NCI-H146 treated with DMSO at 0.1 percent for 48 hours (cell line): ENCODE data around the gene TMEM88.

Experiments
- DNase-seq: peaks from one replicate; lab custom pipeline; 2025; ENCODE audit not compliant: unreplicated experiment; lab: John Stamatoyannopoulos, UW

TMEM88 gene

DNA sequence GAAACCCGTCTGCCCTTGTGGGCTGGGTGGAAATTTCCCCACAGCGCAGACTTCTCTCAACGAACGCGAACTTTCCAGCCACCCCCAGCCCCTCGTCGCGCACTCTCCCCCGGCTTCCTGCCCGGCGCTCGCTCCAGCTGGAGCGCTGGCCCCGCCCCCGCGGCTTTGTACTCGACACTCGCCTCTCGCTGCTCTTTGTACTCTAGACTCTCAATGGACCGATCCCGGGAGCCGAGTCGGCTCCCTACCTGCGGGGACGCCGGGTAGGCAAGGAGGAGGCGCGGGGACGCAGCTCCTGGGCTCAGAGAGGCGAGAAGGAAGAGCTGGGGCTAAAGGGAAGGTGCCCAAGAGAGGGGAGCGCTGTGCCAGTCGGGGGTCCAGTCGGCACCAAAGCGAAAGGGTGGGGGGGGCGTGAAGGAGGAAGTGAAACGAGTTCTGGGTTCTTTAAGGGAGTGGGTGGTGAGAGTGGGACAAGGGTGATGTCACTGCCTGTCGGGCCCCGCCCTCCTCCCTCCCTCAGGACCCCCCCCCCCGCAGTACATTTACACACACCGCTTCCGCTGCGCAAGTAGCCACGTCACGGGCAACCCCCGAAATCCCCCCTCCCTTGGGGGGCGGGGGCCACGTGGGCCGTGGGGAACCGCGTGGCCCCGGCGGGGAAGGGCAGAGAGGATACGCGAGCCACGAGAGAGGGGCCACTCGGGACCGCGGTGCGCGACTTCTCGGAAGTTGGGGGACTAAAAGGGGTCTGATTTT, 11.2 kb upstream of the TMEM88 start:
- peak; percentile 81 for DNase-seq

- DNase-seq, result peak; percentile 84
Measured at GRCh38 chr17:7844292-7845154, 10.3 kb upstream of the TMEM88 start.

DNA sequence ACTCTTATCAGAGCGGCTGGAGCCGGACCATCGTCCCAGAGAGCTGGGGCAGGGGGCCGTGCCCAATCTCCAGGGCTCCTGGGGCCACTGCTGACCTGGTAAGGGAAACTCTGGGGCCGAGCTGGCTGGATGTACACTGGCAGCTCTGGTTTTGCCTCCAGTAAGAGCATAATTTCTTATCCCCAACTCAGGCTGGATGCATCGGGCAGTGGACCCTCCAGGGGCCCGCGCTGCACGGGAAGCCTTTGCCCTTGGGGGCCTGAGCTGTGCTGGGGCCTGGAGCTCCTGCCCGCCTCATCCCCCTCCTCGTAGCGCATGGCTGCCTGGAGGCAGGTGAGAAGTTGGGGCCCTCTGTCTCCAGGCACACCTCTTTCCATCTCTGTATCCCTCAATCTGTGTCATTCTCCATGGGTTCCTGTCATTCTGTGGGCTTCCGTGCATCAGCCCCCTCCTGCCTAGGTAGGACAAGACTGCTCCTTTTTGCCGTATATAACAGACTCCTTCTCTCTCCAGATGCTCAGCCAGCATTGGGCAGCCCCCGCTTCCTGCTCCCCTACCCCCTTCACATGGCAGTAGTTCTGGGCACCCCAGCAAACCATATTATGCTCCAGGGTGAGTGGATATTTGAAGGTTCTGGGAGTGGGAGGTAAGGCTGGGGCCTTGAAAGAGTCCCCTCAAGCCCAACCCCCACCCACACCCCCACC, 9.4 kb upstream of the TMEM88 start:
- no peak for DNase-seq

GRCh38 chr17:7846063-7846735, 8.7 kb upstream of the TMEM88 start:
- DNase-seq, result no peak

DNA sequence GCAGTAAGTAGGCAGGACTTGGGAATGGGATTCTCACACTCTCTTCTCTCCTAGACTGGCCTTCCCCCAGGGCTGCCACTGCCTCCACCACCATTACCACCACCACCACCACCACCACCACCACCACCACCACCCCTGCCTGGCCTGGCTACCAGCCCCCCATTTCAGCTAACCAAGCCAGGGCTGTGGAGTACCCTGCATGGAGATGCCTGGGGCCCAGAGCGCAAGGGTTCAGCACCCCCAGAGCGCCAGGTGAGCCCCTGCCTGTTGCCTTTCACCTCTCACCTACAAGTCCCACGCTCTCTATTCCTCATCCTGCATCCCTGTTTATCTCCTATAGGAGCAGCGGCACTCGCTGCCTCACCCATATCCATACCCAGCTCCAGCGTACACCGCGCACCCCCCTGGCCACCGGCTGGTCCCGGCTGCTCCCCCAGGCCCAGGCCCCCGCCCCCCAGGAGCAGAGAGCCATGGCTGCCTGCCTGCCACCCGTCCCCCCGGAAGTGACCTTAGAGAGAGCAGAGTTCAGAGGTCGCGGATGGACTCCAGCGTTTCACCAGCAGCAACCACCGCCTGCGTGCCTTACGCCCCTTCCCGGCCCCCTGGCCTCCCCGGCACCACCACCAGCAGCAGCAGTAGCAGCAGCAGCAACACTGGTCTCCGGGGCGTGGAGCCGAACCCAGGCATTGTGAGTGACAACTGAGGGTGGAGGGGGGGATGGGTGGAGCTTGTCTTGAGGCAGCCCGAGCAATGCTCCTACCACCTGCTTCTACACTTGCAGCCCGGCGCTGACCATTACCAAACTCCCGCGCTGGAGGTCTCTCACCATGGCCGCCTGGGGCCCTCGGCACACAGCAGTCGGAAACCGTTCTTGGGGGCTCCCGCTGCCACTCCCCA, 7.9 kb upstream of the TMEM88 start:
- no peak for DNase-seq

DNA sequence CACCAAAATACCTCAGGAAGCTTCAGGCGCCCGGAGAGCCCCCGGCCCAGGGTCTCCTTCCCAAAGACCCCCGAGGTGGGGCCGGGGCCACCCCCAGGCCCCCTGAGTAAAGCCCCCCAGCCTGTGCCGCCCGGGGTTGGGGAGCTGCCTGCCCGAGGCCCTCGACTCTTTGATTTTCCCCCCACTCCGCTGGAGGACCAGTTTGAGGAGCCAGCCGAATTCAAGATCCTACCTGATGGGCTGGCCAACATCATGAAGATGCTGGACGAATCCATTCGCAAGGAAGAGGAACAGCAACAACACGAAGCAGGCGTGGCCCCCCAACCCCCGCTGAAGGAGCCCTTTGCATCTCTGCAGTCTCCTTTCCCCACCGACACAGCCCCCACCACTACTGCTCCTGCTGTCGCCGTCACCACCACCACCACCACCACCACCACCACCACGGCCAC, 6.7 kb upstream of the TMEM88 start:
- DNase-seq, result no peak

DNA sequence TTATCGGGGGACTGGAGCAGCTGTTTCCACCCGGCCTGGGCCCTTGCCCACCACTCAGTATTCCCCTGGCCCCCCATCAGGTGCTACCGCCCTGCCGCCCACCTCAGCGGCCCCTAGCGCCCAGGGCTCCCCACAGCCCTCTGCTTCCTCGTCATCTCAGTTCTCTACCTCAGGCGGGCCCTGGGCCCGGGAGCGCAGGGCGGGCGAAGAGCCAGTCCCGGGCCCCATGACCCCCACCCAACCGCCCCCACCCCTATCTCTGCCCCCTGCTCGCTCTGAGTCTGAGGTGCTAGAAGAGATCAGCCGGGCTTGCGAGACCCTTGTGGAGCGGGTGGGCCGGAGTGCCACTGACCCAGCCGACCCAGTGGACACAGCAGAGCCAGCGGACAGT, 6.1 kb upstream of the TMEM88 start:
- DNase-seq, result no peak

GRCh38 chr17:7849130-7849750, 5.6 kb upstream of the TMEM88 start:
- no peak for DNase-seq

GRCh38 chr17:7849751-7850504, 4.9 kb upstream of the TMEM88 start:
- DNase-seq, result no peak

GRCh38 chr17:7850701-7851437, 4.0 kb upstream of the TMEM88 start:
- no peak for DNase-seq

GRCh38 chr17:7851438-7852261, 3.2 kb upstream of the TMEM88 start:
- DNase-seq, result peak; percentile 87

DNA sequence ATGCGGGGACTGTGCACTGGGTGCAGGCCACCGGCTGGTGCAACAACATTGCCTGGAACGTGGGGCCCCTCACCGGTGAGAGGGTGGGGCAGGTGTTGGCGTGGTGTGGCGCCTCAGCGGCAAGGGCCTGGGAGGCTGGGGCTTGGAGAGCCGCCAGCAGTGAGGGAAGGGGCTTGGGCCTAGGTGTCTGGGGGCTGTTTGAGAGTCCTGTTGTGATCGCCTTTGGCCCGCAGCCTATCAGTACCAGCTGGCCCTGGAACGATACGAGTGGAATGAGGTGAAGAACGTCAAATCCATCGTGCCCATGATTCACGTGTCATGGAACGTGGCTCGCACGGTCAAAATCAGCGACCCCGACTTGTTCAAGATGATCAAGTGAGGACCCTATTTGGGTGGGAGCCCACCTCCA, 2.6 kb upstream of the TMEM88 start:
- DNase-seq, result no peak

DNA sequence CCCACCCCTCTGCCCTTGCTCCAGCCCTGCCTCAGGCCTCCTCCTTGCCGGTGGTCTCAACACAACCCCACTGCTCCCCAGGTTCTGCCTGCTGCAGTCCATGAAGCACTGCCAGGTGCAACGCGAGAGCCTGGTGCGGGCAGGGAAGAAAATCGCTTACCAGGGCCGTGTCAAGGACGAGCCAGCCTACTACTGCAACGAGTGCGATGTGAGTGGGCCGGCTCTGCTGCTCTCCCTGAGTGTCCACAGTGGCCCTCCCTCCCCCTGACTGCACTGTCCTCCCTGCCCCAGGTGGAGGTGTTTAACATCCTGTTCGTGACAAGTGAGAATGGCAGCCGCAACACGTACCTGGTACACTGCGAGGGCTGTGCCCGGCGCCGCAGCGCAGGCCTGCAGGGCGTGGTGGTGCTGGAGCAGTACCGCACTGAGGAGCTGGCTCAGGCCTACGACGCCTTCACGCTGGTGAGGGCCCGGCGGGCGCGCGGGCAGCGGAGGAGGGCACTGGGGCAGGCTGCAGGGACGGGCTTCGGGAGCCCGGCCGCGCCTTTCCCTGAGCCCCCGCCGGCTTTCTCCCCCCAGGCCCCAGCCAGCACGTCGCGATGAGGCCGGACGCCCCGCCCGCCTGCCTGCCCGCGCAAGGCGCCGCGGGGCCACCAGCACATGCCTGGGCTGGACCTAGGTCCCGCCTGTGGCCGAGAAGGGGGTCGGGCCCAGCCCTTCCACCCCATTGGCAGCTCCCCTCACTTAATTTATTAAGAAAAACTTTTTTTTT, 1.8 kb upstream of the TMEM88 start:
- no peak for DNase-seq

- DNase-seq, result no peak
Measured at GRCh38 chr17:7853691-7854038, 1.2 kb upstream of the TMEM88 start.

GRCh38 chr17:7854078-7854777, 638 bp upstream of the TMEM88 start:
- no peak for DNase-seq

DNA sequence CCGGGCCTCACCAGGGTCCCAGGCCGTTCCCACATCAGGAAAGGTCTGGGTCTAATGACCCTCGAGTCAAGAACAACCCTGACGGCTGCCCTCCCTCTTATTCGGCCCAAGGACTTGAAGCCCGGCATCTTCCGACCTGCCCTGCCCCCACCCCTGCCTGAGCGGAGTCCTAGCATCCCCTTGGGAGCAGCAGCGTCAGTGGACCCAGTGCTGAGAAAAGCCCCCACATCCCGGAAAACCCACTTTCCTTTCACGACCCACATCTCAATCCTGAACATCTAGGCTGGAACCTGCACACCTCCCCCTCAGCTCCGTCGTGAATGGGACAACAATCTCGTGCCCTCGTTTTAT, 769 bp downstream of the TMEM88 start:
- DNase-seq, result no peak
